Measurements from ENCODE around the gene TTYH2. TPM values are rescaled to one million over a fixed set of nuclear protein-coding genes. Genes with fewer than 3 reads are reported as not detected.
A peak's percentile ranks its signal among the peaks of the same experiment; 100 is the strongest.

TTYH2 gene
- total and polyA plus RNA-seq, 7 donors, result 0.60 to 10.0 (median 4.9) TPM

DNA sequence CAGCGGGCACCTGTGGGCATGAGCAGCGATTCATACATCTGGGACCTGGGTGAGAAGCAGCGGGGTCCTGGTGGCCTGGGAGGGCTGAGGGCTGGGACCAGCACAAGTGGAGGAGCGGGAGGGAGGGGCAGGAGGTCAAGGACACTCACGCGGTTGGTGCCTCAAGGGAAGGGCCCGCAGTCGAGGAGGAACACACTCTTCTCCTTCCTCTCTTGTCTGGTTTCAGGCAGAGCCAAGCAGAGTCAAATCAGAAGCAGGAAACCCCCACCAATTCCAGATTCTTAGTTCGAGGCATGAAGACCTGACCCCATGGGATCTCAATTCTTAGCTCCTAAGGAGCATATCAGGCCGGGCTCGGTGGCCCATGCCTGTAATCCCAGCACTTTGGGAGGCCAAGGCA lies 76.3 kb downstream of the TTYH2 start:
- no peak for TF ChIP-seq POLR2A (IDR thresholded peaks at IDR 0.05)
- TF ChIP-seq, protein P1, sequence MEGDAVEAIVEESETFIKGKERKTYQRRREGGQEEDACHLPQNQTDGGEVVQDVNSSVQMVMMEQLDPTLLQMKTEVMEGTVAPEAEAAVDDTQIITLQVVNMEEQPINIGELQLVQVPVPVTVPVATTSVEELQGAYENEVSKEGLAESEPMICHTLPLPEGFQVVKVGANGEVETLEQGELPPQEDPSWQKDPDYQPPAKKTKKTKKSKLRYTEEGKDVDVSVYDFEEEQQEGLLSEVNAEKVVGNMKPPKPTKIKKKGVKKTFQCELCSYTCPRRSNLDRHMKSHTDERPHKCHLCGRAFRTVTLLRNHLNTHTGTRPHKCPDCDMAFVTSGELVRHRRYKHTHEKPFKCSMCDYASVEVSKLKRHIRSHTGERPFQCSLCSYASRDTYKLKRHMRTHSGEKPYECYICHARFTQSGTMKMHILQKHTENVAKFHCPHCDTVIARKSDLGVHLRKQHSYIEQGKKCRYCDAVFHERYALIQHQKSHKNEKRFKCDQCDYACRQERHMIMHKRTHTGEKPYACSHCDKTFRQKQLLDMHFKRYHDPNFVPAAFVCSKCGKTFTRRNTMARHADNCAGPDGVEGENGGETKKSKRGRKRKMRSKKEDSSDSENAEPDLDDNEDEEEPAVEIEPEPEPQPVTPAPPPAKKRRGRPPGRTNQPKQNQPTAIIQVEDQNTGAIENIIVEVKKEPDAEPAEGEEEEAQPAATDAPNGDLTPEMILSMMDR (IDR thresholded peaks at IDR 0.05), result no peak
- no peak for TF ChIP-seq POLR2AphosphoS5 (IDR thresholded peaks at IDR 0.05)
- no peak for TF ChIP-seq EP300 (IDR thresholded peaks at IDR 0.05)
- Histone ChIP-seq H3K36me3 (no peaks in the 10 kb centered on the region), H3K27ac (no peak overlapping the region), H3K9me3 (no peaks in the 10 kb centered on the region), H3K27me3 (peaks cover 0 to 7% (median 6%) of the 10 kb centered on the region in 3 donors), H3K4me1 (no peaks in the 10 kb centered on the region), H3K4me3 (no peak overlapping the region)
- DNase-seq, result no peak
- intact Hi-C loops (cut with DNase I), result no loop called here
- WGBS, 2 donors, result 74 to 80% methylated on average over 11 of the region's 11 CpGs

DNA sequence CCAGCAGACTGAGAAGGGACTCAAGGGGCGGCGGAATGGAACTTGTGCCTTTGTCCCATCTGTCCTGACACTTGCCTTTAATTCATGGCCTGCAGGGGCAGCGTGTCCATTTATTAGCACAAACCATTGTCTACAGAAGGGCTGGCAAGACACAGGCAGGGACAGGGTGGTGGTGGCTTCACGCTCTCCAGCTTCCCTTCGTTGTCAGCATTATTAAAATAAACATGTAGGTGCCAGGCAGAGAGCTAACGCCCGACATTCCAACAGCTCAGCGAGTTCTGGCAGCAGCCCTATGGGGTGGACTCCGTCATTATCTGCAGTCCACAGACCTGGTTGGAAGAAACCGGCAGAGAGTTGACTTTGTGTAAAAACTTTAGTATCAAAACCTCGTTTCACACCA lies 77.0 kb downstream of the TTYH2 start:
- Histone ChIP-seq H3K4me1 (no peaks in the 10 kb centered on the region), H3K9me3 (no peaks in the 10 kb centered on the region), H3K36me3 (no peaks in the 10 kb centered on the region), H3K4me3 (no peak overlapping the region), H3K27ac (no peak overlapping the region), H3K27me3 (peaks cover 0 to under 1% (median 0%) of the 10 kb centered on the region in 3 donors)
- intact Hi-C loops (cut with DNase I), result no loop called here
- TF ChIP-seq, protein P1 (IDR thresholded peaks at IDR 0.05), result no peak
- TF ChIP-seq POLR2A (IDR thresholded peaks at IDR 0.05) (no peak), POLR2AphosphoS5 (IDR thresholded peaks at IDR 0.05) (no peak), EP300 (IDR thresholded peaks at IDR 0.05) (no peak)
- 75 to 78% methylated on average over 11 of the region's 11 CpGs for WGBS, 2 donors
- no peak for DNase-seq

DNA sequence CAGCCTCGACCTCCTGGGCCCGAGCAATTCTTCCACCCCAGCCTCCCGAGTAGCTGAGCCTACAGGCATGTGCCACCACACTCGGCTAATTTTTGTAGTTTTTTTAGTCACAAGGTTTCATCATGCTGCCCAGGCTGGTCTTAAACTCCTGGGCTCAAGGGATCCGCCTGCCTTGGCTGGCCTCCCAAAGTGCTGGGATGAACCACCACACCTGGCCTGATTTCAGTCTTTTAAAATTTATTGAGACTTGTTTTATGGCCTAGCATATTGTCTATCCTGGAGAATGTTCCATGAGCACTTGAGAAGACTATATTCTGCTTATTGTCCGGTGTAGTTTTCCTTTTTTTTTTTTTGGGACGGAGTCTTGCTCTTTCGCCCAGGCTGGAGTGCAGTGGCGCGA lies 79.1 kb downstream of the TTYH2 start:
- Histone ChIP-seq H3K36me3 (no peaks in the 10 kb centered on the region), H3K4me3 (no peak overlapping the region), H3K4me1 (no peaks in the 10 kb centered on the region), H3K9me3 (no peaks in the 10 kb centered on the region), H3K27ac (no peak overlapping the region), H3K27me3 (peaks cover 0 to 3% (median 0%) of the 10 kb centered on the region in 3 donors)
- 37 to 79% methylated on average over 10 of the region's 10 CpGs for WGBS, 2 donors
- no peak for DNase-seq
- peak in 2 of 4 donors; percentile 47 for TF ChIP-seq POLR2AphosphoS5 (IDR thresholded peaks at IDR 0.05)
- TF ChIP-seq, protein P1 (IDR thresholded peaks at IDR 0.05), result no peak
- intact Hi-C loops (cut with DNase I), result no loop called here

DNA sequence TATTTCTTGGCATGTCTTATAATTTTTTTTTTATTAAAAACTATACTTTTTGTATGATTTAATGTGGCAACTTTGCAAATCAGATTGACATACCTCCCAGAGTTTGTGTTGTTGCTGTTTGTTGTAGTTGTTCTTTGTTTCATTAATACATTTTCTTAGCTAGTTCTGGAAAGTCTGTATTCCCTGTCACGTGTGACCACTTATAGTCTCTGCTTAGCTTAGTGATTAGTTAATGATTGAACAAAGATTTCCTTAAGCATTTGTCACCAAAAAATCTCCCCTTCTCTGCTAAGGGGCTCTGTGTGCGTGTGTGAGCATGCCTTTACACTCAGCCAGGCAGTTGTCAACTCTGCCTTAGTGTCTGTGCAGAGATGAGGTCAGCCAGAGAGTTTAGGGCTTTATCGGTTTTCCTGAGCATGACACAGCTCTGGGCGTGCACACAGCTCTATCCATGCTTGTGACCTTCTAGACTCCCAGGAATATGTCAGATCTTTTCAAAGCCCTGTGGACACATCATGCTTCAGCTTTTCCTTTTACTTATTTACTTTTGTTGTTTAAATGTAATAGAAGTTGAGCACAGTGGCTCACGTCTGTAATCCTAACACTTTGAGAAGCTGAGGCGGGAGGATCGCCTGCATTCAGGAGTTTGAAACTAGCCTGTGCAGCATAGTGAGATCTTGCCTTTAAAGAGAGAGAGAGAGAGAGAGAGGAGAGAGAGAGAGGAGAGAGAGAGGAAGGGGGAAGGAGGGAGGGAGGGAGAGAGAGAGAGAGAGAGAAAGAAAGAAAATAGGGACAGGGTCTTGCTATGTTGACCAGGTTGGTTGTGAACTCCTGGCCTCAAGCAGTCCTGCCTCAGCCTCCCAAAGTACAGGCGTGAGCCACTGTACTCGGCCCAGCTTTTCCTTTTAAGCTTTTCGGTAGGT lies 82.5 kb downstream of the TTYH2 start:
- peaks cover 0 to 32% (median 0%) of the 10 kb centered on the region in 3 donors for H3K27me3 ChIP-seq
- no peak for DNase-seq
- TF ChIP-seq POLR2A (IDR thresholded peaks at IDR 0.05), result no peak
- TF ChIP-seq POLR2AphosphoS5 (IDR thresholded peaks at IDR 0.05), result no peak
- TF ChIP-seq EP300 (IDR thresholded peaks at IDR 0.05), result no peak
- TF ChIP-seq, protein P1 (IDR thresholded peaks at IDR 0.05), result no peak
- no peaks in the 10 kb centered on the region for H3K36me3 ChIP-seq
- no peak overlapping the region for H3K27ac ChIP-seq
- no peaks in the 10 kb centered on the region for H3K4me1 ChIP-seq
- H3K9me3 ChIP-seq, result no peaks in the 10 kb centered on the region
- H3K4me3 ChIP-seq, result no peak overlapping the region
- WGBS, 2 donors, result 54 to 77% methylated on average over 10 of the region's 10 CpGs
- intact Hi-C loops (cut with DNase I), result loop anchor here (5.0 kb wide), 1 partner anchor 84 kb away; the partner anchor contains the start of gene TTYH2

All from sigmoid colon (tissue), 7 donors.